MCF 10A (cell line): ENCODE results near the gene CYLD. TPM values are rescaled to one million over a fixed set of nuclear protein-coding genes. Genes with fewer than 3 reads are reported as not detected.

Experiments used
- BruUV-seq: library from RNA; stranded (reverse); fragments of 400-500 nt; replicated peaks from 2 replicates; lab custom pipeline; 2021; lab: Mats Ljungman, UMichigan
- CTCF ChIA-PET: fragments of 300-600 bp; sonication (Branson Sonifier 250); formaldehyde crosslinking; extraction: SDS; loops from one replicate; lab custom pipeline; 2021; ENCODE audit warnings: antibody characterized with exemption, inconsistent platforms; lab: Yijun Ruan, JAX
- POLR2A ChIA-PET: fragments of 300-600, 350-650 bp; sonication (Branson Sonifier 250); formaldehyde crosslinking; extraction: SDS; loops from one replicate; lab custom pipeline; 2020; ENCODE audit warnings: antibody characterized with exemption, inconsistent platforms; lab: Yijun Ruan, JAX
- DNase-seq: peaks from one replicate; pipeline ENCODE4 v3.0.0-alpha.2; 2018; ENCODE audit not compliant: unreplicated experiment
- H3K27ac Mint-ChIP-seq: one replicate; pipeline ENCODE4 v1.8.0; 2022; ENCODE audit warnings: mild to moderate bottlenecking, low read depth, mixed read lengths; ENCODE audit not compliant: unreplicated experiment
- H3K27me3 Mint-ChIP-seq: one replicate; pipeline ENCODE4 v1.8.0; 2022; ENCODE audit warnings: mixed read lengths; ENCODE audit not compliant: insufficient read depth, unreplicated experiment
- H3K36me3 Mint-ChIP-seq: one replicate; pipeline ENCODE4 v1.8.0; 2022; ENCODE audit warnings: mild to moderate bottlenecking, moderate library complexity, mixed read lengths; ENCODE audit not compliant: insufficient read depth, unreplicated experiment
- H3K4me1 Mint-ChIP-seq: one replicate; pipeline ENCODE4 v1.8.0; 2022; ENCODE audit warnings: mixed read lengths; ENCODE audit not compliant: insufficient read depth, unreplicated experiment
- H3K4me3 Mint-ChIP-seq: one replicate; pipeline ENCODE4 v1.8.0; 2022; ENCODE audit warnings: mild to moderate bottlenecking, moderate library complexity, mixed read lengths; ENCODE audit not compliant: unreplicated experiment
- H3K9me3 Mint-ChIP-seq: one replicate; pipeline ENCODE4 v1.8.0; 2022; ENCODE audit warnings: mixed read lengths; ENCODE audit not compliant: unreplicated experiment
- intact Hi-C: fragments of 100-400 bp; cut with micrococcal nuclease; formaldehyde crosslinking; loops from 2 replicates; pipeline ENCODE4 v1.14.1; 2022
- total RNA-seq: library from RNA; stranded (reverse); gene quantifications from 2 replicates; pipeline ENCODE4 v1.2.3, GENCODE V29; 2022
- TF ChIP-seq, protein P1 (sequence below): fragments of 200-600 bp; IDR thresholded peaks from one replicate; pipeline ENCODE4 v1.8.0; 2022; ENCODE audit warnings: antibody characterized with exemption, mild to moderate bottlenecking; ENCODE audit not compliant: unreplicated experiment

The CYLD gene
- total RNA-seq, 1 experiment from 2014 or later: 53.7 TPM

DNA sequence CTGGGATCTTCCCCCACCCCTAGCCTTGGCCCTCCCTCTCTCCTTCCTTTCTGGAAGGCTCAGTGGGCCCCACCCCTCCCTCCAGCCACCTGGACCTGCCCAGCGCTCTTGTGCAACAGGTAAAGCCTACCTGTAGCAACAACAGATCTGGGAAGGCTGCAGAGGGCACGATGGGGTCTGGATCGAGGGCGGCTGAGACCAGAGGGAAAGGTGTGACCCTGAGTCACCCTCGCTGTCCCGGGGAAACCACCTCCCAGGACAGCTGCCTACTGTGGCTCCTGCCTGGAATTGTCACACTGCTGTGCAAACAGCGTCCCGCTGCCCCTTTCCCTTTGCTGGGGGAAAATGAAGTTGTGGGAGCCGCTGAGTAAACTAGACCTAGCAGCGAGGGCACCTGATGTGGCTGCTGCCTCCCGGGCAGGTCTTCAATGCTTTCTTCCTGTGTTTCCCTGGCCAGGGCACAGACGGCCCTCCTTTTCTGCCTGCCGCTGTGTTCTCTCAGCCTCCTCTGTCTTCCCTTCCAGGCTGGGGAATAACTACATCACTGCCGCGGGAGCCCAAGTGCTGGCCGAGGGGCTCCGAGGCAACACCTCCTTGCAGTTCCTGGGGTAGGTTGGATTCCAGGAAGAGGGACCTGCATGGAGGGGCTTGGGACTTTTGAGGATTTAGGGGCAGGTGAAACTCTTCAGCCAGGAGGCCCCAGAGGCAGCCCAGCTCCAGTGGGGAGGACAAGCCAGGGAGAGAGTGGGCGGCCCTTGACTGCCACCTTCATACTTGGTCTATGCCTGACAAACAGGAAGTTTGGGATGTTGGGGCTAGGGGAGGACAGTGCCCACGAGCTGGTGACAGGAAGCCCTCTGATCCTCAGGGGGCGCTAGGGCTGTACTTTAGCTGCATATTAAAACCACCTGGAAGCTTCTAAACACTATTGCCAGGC is 22.2 kb upstream of the CYLD start:
- Mint-ChIP-seq H3K27me3 (no peaks in the 10 kb centered on the region), H3K27ac (no peak overlapping the region), H3K36me3 (no peaks in the 10 kb centered on the region), H3K4me3 (no peak overlapping the region), H3K4me1 (peaks cover 6% of the 10 kb centered on the region), H3K9me3 (peaks cover 7% of the 10 kb centered on the region)
- ChIA-PET CTCF (interaction anchor here (0.5 to 1.3 kb wide), 4 partner anchors 10 to 72 kb away, joined by 3 to 4 read pairs (median 4); no protein-coding TSS in a partner anchor), POLR2A (interaction anchor here (0.5 to 1.4 kb wide), 3 partner anchors 11 to 22 kb away, joined by 3 to 4 read pairs (median 4); partner anchors contain the start of gene CYLD)
- TF ChIP-seq, protein P1, sequence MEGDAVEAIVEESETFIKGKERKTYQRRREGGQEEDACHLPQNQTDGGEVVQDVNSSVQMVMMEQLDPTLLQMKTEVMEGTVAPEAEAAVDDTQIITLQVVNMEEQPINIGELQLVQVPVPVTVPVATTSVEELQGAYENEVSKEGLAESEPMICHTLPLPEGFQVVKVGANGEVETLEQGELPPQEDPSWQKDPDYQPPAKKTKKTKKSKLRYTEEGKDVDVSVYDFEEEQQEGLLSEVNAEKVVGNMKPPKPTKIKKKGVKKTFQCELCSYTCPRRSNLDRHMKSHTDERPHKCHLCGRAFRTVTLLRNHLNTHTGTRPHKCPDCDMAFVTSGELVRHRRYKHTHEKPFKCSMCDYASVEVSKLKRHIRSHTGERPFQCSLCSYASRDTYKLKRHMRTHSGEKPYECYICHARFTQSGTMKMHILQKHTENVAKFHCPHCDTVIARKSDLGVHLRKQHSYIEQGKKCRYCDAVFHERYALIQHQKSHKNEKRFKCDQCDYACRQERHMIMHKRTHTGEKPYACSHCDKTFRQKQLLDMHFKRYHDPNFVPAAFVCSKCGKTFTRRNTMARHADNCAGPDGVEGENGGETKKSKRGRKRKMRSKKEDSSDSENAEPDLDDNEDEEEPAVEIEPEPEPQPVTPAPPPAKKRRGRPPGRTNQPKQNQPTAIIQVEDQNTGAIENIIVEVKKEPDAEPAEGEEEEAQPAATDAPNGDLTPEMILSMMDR: no peak
- peak; percentile 75 for DNase-seq
- intact Hi-C loops: no loop called here
- no TSS peak for BruUV-seq

DNA sequence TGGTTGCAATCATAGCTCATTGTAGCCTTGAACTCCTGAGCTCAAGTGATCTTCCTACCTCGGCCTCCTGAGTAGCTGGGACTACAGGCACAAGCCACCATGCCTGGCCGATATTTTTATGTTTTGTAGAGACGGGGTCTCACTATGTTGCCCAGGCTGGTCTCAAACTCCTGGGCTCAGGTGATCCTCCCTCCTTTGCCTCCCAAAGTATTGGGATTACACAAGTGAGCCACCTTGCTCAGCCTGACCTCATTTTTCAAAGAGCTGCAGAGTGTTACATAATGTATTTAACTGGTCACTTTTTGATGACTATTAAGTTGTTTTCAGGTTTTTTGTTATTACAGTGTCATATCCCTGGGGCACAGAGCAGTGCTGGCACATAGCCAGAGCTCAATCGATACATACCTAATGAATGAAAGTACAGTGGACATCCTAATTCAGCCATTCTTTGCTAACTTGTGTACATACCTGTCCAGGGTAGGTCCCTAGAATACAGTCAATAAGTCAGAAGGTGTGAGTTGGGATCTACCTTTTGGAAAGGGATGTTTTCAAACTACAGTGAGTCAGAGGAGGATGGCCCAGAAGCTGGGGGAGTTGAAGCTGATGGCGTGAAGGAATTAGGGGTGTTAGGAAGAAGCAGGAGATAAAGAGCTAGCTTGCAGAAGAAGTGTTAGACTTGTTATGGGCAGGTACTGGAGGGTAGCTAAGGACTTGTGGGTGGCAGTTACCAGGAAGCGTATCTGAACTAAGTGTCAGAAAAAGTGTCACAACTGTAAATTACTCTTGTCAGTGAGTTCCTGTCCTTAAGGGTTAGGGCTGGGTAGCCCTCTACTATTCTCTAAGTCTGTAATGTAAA is 20.1 kb upstream of the CYLD start:
- BruUV-seq: no TSS peak
- Mint-ChIP-seq H3K27ac (no peak overlapping the region), H3K4me3 (no peak overlapping the region), H3K36me3 (no peaks in the 10 kb centered on the region), H3K27me3 (no peaks in the 10 kb centered on the region), H3K9me3 (peaks cover 7% of the 10 kb centered on the region), H3K4me1 (peaks cover 6% of the 10 kb centered on the region)
- no peak for DNase-seq
- ChIA-PET CTCF (interaction anchor here (0.6 to 1.3 kb wide), 6 partner anchors 15 to 76 kb away, joined by 3 to 4 read pairs (median 3); no protein-coding TSS in a partner anchor), POLR2A (interaction anchor here (0.9 to 1.4 kb wide), 6 partner anchors 19 to 28 kb away, joined by 3 to 7 read pairs (median 4); partner anchors contain the start of genes CYLD and NOD2)
- intact Hi-C loops: no loop called here
- TF ChIP-seq, protein P1: no peak

DNA sequence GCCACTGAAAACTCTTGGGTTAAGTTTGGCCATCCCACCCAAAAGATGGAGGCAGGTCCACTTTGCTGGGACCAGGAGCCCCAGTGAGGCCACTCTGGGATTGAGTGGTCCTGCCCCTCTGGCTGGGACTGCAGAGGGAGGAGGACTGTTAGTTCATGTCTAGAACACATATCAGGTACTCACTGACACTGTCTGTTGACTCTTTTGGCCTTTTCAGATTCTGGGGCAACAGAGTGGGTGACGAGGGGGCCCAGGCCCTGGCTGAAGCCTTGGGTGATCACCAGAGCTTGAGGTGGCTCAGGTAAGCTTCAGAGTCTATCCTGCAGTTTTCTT is 19.5 kb upstream of the CYLD start:
- intact Hi-C loops: no loop called here
- Mint-ChIP-seq H3K27me3 (no peaks in the 10 kb centered on the region), H3K4me1 (peaks cover 6% of the 10 kb centered on the region), H3K9me3 (peaks cover 7% of the 10 kb centered on the region), H3K36me3 (no peaks in the 10 kb centered on the region), H3K27ac (no peak overlapping the region), H3K4me3 (no peak overlapping the region)
- POLR2A ChIA-PET: interaction anchor here (0.9 to 1.4 kb wide), 5 partner anchors 19 to 28 kb away, joined by 3 to 7 read pairs (median 4); partner anchors contain the start of genes CYLD and NOD2
- TF ChIP-seq, protein P1: no peak
- BruUV-seq: no TSS peak
- no peak for DNase-seq
- CTCF ChIA-PET: interaction anchor here (0.6 to 1.2 kb wide), 5 partner anchors 15 to 75 kb away, joined by 3 read pairs; no protein-coding TSS in a partner anchor
